Hepatocyte (in vitro differentiated cells): ENCODE results near the gene RADIL. TPM values are rescaled to one million over a fixed set of nuclear protein-coding genes. Genes with fewer than 3 reads are reported as not detected.

Experiments used
- DNase-seq: peaks from one replicate; pipeline ENCODE4 v3.0.0-alpha.2; 2016; ENCODE audit warnings: low spot score
- H2AFZ ChIP-seq: fragments of 200-600 bp; sonication (generic); 2 replicates; pipeline ENCODE4 v1.6.0; 2016; ENCODE audit warnings: antibody characterized with exemption, mild to moderate bottlenecking
- H3K27ac ChIP-seq: fragments of 200-600 bp; sonication (generic); 2 replicates; pipeline ENCODE4 v1.5.1; 2016; ENCODE audit warnings: mild to moderate bottlenecking
- H3K27me3 ChIP-seq: fragments of 200-600 bp; sonication (generic); 2 replicates; pipeline ENCODE4 v1.6.1; 2016
- H3K36me3 ChIP-seq: fragments of 200-600 bp; sonication (generic); replicated peaks from 2 replicates; pipeline ENCODE4 v1.5.1; 2016; ENCODE audit warnings: low read depth; ENCODE audit not compliant: insufficient read depth
- H3K4me1 ChIP-seq: fragments of 200-600 bp; sonication (generic); 2 replicates; pipeline ENCODE4 v1.5.1; 2016; ENCODE audit warnings: mild to moderate bottlenecking, moderate library complexity; ENCODE audit not compliant: insufficient read depth
- H3K4me2 ChIP-seq: fragments of 200-600 bp; sonication (generic); 2 replicates; pipeline ENCODE4 v1.6.0; 2016
- H3K4me3 ChIP-seq: fragments of 200-600 bp; sonication (generic); 2 replicates; pipeline ENCODE4 v1.5.1; 2016; ENCODE audit warnings: mild to moderate bottlenecking
- H3K79me2 ChIP-seq: fragments of 200-600 bp; sonication (generic); 2 replicates; pipeline ENCODE4 v1.6.0; 2017; ENCODE audit warnings: mild to moderate bottlenecking
- H3K9me2 ChIP-seq: fragments of 200-600 bp; sonication (generic); replicated peaks from 2 replicates; pipeline ENCODE4 v1.6.0; 2017; ENCODE audit warnings: mild to moderate bottlenecking; ENCODE audit not compliant: insufficient read depth
- H3K9me3 ChIP-seq: fragments of 200-600 bp; sonication (generic); 2 replicates; pipeline ENCODE4 v1.5.1; 2016; ENCODE audit warnings: low read depth, mild to moderate bottlenecking
- H4K20me1 ChIP-seq: fragments of 200-600 bp; sonication (generic); 2 replicates; pipeline ENCODE4 v1.6.0; 2016; ENCODE audit warnings: mild to moderate bottlenecking; ENCODE audit not compliant: insufficient read depth, poor library complexity, severe bottlenecking
- EZH2 ChIP-seq: fragments of 200-600 bp; sonication (generic); IDR thresholded peaks from 2 replicates; pipeline ENCODE4 v1.6.1; 2016; ENCODE audit warnings: antibody characterized with exemption, mild to moderate bottlenecking, borderline replicate concordance
- EZH2phosphoT487 ChIP-seq: fragments of 200-600 bp; sonication (generic); IDR thresholded peaks from one replicate; pipeline ENCODE4 v1.6.1; 2018; ENCODE audit warnings: antibody characterized with exemption, mild to moderate bottlenecking, low read depth, moderate library complexity; ENCODE audit not compliant: unreplicated experiment, severe bottlenecking
- WGBS: methylation state at CpG from one replicate; pipeline ENCODE4 v1.1.6; 2016; ENCODE audit warnings: low lambda C conversion rate; ENCODE audit errors: missing lambda C conversion rate; 5-methylcytosine and 5-hydroxymethylcytosine counted together
- polyA plus RNA-seq: library from polyadenylated mRNA; unstranded; fragments of >200 nt; fragmentation: Nextera tagmentation; extraction: Ambion mirVana; gene quantifications from 2 replicates; pipeline ENCODE4 v1.2.1, GENCODE V29; 2016
- total RNA-seq: library from RNA; depleted of rRNA; stranded (reverse); fragments of >200 nt; gene quantifications from 2 replicates; pipeline ENCODE4 v1.2.3, GENCODE V29; 2014
- TF ChIP-seq, protein P1 (sequence below): fragments of 200-600 bp; sonication (generic); IDR thresholded peaks from 2 replicates; pipeline ENCODE4 v1.5.1; 2016; ENCODE audit warnings: antibody characterized with exemption, mild to moderate bottlenecking; ENCODE audit not compliant: poor library complexity

The RADIL gene
- total and polyA plus RNA-seq, 2 experiments from 2014 or later = 0.53 to 0.60 TPM

DNA sequence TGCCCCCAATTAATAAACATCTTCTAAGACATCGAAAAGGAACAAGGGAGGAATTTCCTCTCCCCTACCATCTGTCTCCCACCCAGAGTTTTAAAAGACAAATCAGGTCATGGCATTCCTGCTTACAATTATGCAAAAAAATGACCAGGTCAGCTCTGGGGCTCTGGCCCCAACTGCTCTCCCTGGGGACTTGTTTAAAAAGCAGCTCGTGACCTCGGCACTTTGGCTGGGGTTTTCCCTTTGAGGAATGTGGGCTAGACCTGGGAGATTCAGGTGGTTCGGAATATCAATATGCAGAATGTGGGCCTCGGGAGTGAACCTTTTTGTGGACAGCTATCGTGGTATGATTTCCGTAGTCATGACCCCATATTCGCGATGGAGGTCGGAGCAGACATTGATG lies 648 bp upstream of the RADIL start:
- Histone ChIP-seq H2AFZ (no peak overlapping the region), H3K9me2 (no peaks in the 10 kb centered on the region), H3K4me3 (no peak overlapping the region), H3K9me3 (no peaks in the 10 kb centered on the region), H3K36me3 (no peaks in the 10 kb centered on the region), H3K27me3 (peaks cover 7% of the 10 kb centered on the region), H3K79me2 (no peaks in the 10 kb centered on the region), H3K4me2 (no peak overlapping the region), H3K4me1 (no peaks in the 10 kb centered on the region), H4K20me1 (no peaks in the 10 kb centered on the region), H3K27ac (no peak overlapping the region)
- 73% methylated on average over 10 of the region's 10 CpGs for WGBS
- TF ChIP-seq, protein P1, sequence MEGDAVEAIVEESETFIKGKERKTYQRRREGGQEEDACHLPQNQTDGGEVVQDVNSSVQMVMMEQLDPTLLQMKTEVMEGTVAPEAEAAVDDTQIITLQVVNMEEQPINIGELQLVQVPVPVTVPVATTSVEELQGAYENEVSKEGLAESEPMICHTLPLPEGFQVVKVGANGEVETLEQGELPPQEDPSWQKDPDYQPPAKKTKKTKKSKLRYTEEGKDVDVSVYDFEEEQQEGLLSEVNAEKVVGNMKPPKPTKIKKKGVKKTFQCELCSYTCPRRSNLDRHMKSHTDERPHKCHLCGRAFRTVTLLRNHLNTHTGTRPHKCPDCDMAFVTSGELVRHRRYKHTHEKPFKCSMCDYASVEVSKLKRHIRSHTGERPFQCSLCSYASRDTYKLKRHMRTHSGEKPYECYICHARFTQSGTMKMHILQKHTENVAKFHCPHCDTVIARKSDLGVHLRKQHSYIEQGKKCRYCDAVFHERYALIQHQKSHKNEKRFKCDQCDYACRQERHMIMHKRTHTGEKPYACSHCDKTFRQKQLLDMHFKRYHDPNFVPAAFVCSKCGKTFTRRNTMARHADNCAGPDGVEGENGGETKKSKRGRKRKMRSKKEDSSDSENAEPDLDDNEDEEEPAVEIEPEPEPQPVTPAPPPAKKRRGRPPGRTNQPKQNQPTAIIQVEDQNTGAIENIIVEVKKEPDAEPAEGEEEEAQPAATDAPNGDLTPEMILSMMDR = no peak
- no peak for TF ChIP-seq EZH2
- TF ChIP-seq EZH2phosphoT487 = no peak
- no peak for DNase-seq

DNA sequence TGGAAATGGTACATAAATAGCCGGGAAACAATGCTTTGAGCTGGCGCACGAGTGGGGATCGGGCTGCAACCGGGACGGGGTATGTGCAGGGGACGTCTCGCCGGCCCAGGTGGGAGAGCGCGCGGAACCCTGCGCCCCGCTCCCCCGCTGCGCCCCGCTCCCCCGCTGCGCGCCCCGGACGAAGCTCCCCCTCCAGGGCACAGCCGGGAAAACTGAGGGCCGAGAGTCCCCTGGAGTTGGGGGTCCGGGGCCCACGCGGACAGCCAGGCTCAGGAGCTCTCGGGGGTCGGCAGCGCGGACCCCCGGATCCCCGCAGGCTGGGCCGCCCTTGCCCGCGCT lies 514 bp downstream of the RADIL start:
- TF ChIP-seq EZH2 (no peak), EZH2phosphoT487 (no peak)
- TF ChIP-seq, protein P1 = no peak
- Histone ChIP-seq H3K4me2 (peak overlapping the region; percentile 95), H3K4me3 (peak overlapping the region; percentile 45), H3K9me2 (no peaks in the 10 kb centered on the region), H2AFZ (peak overlapping the region; percentile 63), H3K79me2 (no peaks in the 10 kb centered on the region), H4K20me1 (no peaks in the 10 kb centered on the region), H3K27me3 (peaks cover 7% of the 10 kb centered on the region), H3K27ac (no peak overlapping the region), H3K9me3 (no peaks in the 10 kb centered on the region), H3K4me1 (no peaks in the 10 kb centered on the region), H3K36me3 (no peaks in the 10 kb centered on the region)
- WGBS = 2% methylated on average over 11 of the region's 36 CpGs
- no peak for DNase-seq

DNA sequence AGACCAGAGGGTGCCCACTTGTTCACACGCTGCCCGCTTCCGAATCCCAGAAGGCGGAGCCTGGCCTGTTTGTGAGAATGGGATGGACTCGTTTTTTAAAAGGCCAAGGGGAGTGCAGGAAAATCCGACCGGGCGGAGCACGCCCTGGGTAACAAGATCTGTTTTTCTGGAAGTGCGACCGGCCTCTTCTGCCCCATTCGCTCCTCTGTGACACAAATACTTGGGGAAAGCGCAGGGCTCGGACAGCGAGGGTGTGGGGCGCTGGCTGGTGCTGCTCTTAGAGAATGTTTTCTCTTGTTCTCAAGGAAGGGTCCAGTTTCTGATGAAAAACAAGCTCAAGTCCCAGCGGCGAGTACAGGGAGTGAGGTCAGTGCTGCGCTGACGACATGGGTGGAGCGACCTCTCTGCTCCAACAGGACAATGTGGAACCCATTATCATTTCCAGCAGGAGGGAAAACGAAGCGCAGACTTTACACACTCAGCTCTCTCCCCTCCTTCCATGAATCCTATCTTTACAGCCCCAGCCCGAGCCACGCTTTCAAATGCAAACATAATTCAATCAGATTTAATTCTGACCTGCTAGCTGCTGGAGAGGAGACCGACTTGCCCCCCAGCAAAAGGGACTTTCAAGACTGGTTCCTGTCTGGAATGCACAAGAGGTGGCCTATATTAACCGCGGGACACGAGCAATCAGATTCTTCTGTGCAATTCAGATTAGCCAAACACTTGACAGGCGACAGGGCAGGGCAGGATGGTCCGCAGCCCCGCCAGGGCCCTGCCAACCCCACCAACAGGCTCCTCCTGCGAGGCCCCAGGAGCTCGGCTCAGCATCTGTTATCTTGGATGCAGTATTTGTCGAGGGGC lies 1.1 kb downstream of the RADIL start:
- peak; percentile 55 for DNase-seq
- Histone ChIP-seq H3K36me3 (no peaks in the 10 kb centered on the region), H3K9me3 (no peaks in the 10 kb centered on the region), H3K27me3 (peaks cover 7% of the 10 kb centered on the region), H3K4me1 (no peaks in the 10 kb centered on the region), H3K27ac (peak overlapping the region; percentile 57), H3K4me3 (peak overlapping the region; percentile 45), H3K4me2 (peak overlapping the region; percentile 95), H4K20me1 (no peaks in the 10 kb centered on the region), H3K9me2 (no peaks in the 10 kb centered on the region), H3K79me2 (no peaks in the 10 kb centered on the region), H2AFZ (peak overlapping the region; percentile 63)
- WGBS = 3% methylated on average over 35 of the region's 35 CpGs
- TF ChIP-seq EZH2phosphoT487 (no peak), EZH2 (no peak)
- TF ChIP-seq, protein P1 = no peak
